ENCODE results near the gene AIRE. TPM values are rescaled to one million over a fixed set of nuclear protein-coding genes. Genes with fewer than 3 reads are reported as not detected.
A peak's percentile ranks its signal among the peaks of the same experiment; 100 is the strongest.

The AIRE gene
- total and polyA plus RNA-seq, 4 experiments from 2014 or later, result 0.32 to 2.3 TPM; not detected in 2

- Mint-ChIP-seq H3K9me3 (peaks cover 0 to 2% (median 0%) of the 10 kb centered on the region in 8 donors), H3K27me3 (no peaks in the 10 kb centered on the region), H3K4me1 (peaks cover 18 to 44% (median 32%) of the 10 kb centered on the region in 4 donors), H3K36me3 (peaks cover 0 to 3% of the 10 kb centered on the region in 2 donors), H3K27ac (peak overlapping the region in 6 of 7 donors; percentile 36 to 88 (median 76)), H3K4me3 (peak overlapping the region in 4 of 8 donors; percentile 24 to 67 (median 58))
- DNase-seq, result peak in 2 of 5 donors; percentile 15 to 39
- Histone ChIP-seq H3K4me1 (ENCODE audit: insufficient read depth, low read length) (peaks cover 59% of the 10 kb centered on the region), H3K27ac (ENCODE audit: low read depth, low read length) (no peak overlapping the region), H3K27me3 (ENCODE audit: insufficient read depth, low read length) (no peaks in the 10 kb centered on the region), H3K9me3 (ENCODE audit: control insufficient read depth in 1 of 2, low read length in 2 of 2) (no peaks in the 10 kb centered on the region), H3K4me3 (ENCODE audit: low read length in 2 of 2) (no peak overlapping the region), H3K36me3 (ENCODE audit: insufficient read depth, low read length) (no peaks in the 10 kb centered on the region)
- intact Hi-C loops (cut with micrococcal nuclease), result no loop called here
- ChIA-PET CTCF (ENCODE audit: partially characterized antibody) (no interaction called here), POLR2A (ENCODE audit: partially characterized antibody) (interaction anchor here (1.0 kb wide), 1 partner anchor 8 kb away, joined by 3 read pairs; no protein-coding TSS in a partner anchor)
Observed at GRCh38 chr21:44295163-44295573, 9.5 kb downstream of the AIRE start.

GRCh38 chr21:44295646-44296045 is 10.0 kb downstream of the AIRE start:
- H3K9me3 Mint-ChIP-seq, result peaks cover 0 to 2% (median 0%) of the 10 kb centered on the region in 8 donors
- Histone ChIP-seq H3K27me3 (ENCODE audit: insufficient read depth, low read length) (no peaks in the 10 kb centered on the region), H3K9me3 (ENCODE audit: control insufficient read depth in 1 of 2, low read length in 2 of 2) (no peaks in the 10 kb centered on the region), H3K27ac (ENCODE audit: low read depth, low read length) (no peak overlapping the region), H3K4me3 (ENCODE audit: low read length in 2 of 2) (no peak overlapping the region), H3K36me3 (ENCODE audit: insufficient read depth, low read length) (no peaks in the 10 kb centered on the region), H3K4me1 (ENCODE audit: insufficient read depth, low read length) (peaks cover 60% of the 10 kb centered on the region)
- peaks cover 18 to 40% (median 30%) of the 10 kb centered on the region in 4 donors for H3K4me1 Mint-ChIP-seq
- peak in 1 of 5 donors; percentile 33 for DNase-seq
- H3K36me3 Mint-ChIP-seq, result peaks cover 0 to 3% of the 10 kb centered on the region in 2 donors
- H3K27ac Mint-ChIP-seq, result peak overlapping the region in 5 of 7 donors; percentile 36 to 88 (median 73)
- peak overlapping the region in 3 of 8 donors; percentile 45 to 67 (median 64) for H3K4me3 Mint-ChIP-seq
- CTCF ChIA-PET (ENCODE audit: partially characterized antibody), result no interaction called here
- POLR2A ChIA-PET (ENCODE audit: partially characterized antibody), result no interaction called here
- intact Hi-C loops (cut with micrococcal nuclease), result loop anchor here (2.0 kb wide), 1 partner anchor 283 kb away; the partner anchor contains the start of gene TRAPPC10
- no peaks in the 10 kb centered on the region for H3K27me3 Mint-ChIP-seq

- H3K9me3 ChIP-seq (ENCODE audit: control insufficient read depth in 1 of 2, low read length in 2 of 2), result no peaks in the 10 kb centered on the region
- H3K36me3 Mint-ChIP-seq, result peaks cover 0 to 3% of the 10 kb centered on the region in 2 donors
- H3K27me3 ChIP-seq (ENCODE audit: insufficient read depth, low read length), result no peaks in the 10 kb centered on the region
- intact Hi-C loops (cut with micrococcal nuclease), result loop anchor here (2.0 kb wide), 1 partner anchor 283 kb away; the partner anchor contains the start of gene TRAPPC10
- H3K4me3 ChIP-seq (ENCODE audit: low read length in 2 of 2), result no peak overlapping the region
- peaks cover 18 to 42% (median 32%) of the 10 kb centered on the region in 4 donors for H3K4me1 Mint-ChIP-seq
- H3K27ac ChIP-seq (ENCODE audit: low read depth, low read length), result no peak overlapping the region
- H3K36me3 ChIP-seq (ENCODE audit: insufficient read depth, low read length), result no peaks in the 10 kb centered on the region
- peaks cover 65% of the 10 kb centered on the region for H3K4me1 ChIP-seq (ENCODE audit: insufficient read depth, low read length)
- H3K9me3 Mint-ChIP-seq, result peaks cover 0 to 2% (median 0%) of the 10 kb centered on the region in 8 donors
- peak overlapping the region in 1 of 7 donors; percentile 73 for H3K27ac Mint-ChIP-seq
- no peak for DNase-seq
- ChIA-PET POLR2A (ENCODE audit: partially characterized antibody) (no interaction called here), CTCF (ENCODE audit: partially characterized antibody) (interaction anchor here (3.0 kb wide), 1 partner anchor 212 kb away, joined by 17 read pairs; no protein-coding TSS in a partner anchor)
- H3K4me3 Mint-ChIP-seq, result peak overlapping the region in 1 of 8 donors; percentile 45
- no peaks in the 10 kb centered on the region for H3K27me3 Mint-ChIP-seq
Observed at GRCh38 chr21:44296103-44296519, 10.4 kb downstream of the AIRE start.

GRCh38 chr21:44296916-44297315 is 11.2 kb downstream of the AIRE start:
- POLR2A ChIA-PET (ENCODE audit: partially characterized antibody), result interaction anchor here (1.5 to 1.8 kb wide), 2 partner anchors 42 to 202 kb away, joined by 3 to 10 read pairs; partner anchors contain the start of gene CFAP410
- no peaks in the 10 kb centered on the region for H3K9me3 ChIP-seq (ENCODE audit: control insufficient read depth in 1 of 2, low read length in 2 of 2)
- peaks cover 0 to 2% (median 0%) of the 10 kb centered on the region in 8 donors for H3K9me3 Mint-ChIP-seq
- CTCF ChIA-PET (ENCODE audit: partially characterized antibody), result interaction anchor here (1.1 to 3.0 kb wide), 7 partner anchors 9 to 212 kb away, joined by 3 to 17 read pairs (median 4); no protein-coding TSS in a partner anchor
- H3K36me3 ChIP-seq (ENCODE audit: insufficient read depth, low read length), result no peaks in the 10 kb centered on the region
- peaks cover 0 to 3% of the 10 kb centered on the region in 2 donors for H3K36me3 Mint-ChIP-seq
- H3K27ac ChIP-seq (ENCODE audit: low read depth, low read length), result no peak overlapping the region
- intact Hi-C loops (cut with micrococcal nuclease), result loop anchor here (2.0 kb wide), 1 partner anchor 284 kb away; the partner anchor contains the start of gene TRAPPC10
- H3K4me1 Mint-ChIP-seq, result peaks cover 18 to 49% (median 37%) of the 10 kb centered on the region in 4 donors
- no peaks in the 10 kb centered on the region for H3K27me3 Mint-ChIP-seq
- H3K27ac Mint-ChIP-seq, result no peak overlapping the region
- H3K4me3 ChIP-seq (ENCODE audit: low read length in 2 of 2), result no peak overlapping the region
- H3K4me1 ChIP-seq (ENCODE audit: insufficient read depth, low read length), result peaks cover 71% of the 10 kb centered on the region
- no peak for DNase-seq
- no peaks in the 10 kb centered on the region for H3K27me3 ChIP-seq (ENCODE audit: insufficient read depth, low read length)
- H3K4me3 Mint-ChIP-seq, result no peak overlapping the region

- peaks cover 71% of the 10 kb centered on the region for H3K4me1 ChIP-seq (ENCODE audit: insufficient read depth, low read length)
- H3K9me3 ChIP-seq (ENCODE audit: control insufficient read depth in 1 of 2, low read length in 2 of 2), result no peaks in the 10 kb centered on the region
- no peaks in the 10 kb centered on the region for H3K36me3 ChIP-seq (ENCODE audit: insufficient read depth, low read length)
- Mint-ChIP-seq H3K27ac (peak overlapping the region; percentile 83 to 94 (median 89)), H3K27me3 (no peaks in the 10 kb centered on the region), H3K4me3 (peak overlapping the region; percentile 36 to 94 (median 68)), H3K9me3 (peaks cover 0 to 2% (median 0%) of the 10 kb centered on the region in 8 donors), H3K36me3 (peaks cover 0 to 3% of the 10 kb centered on the region in 2 donors), H3K4me1 (peaks cover 21 to 52% (median 42%) of the 10 kb centered on the region in 4 donors)
- peak overlapping the region; percentile 36 for H3K27ac ChIP-seq (ENCODE audit: low read depth, low read length)
- H3K27me3 ChIP-seq (ENCODE audit: insufficient read depth, low read length), result no peaks in the 10 kb centered on the region
- POLR2A ChIA-PET (ENCODE audit: partially characterized antibody), result interaction anchor here (1.0 to 1.8 kb wide), 3 partner anchors 41 to 230 kb away, joined by 3 to 10 read pairs (median 3); partner anchors contain the start of gene CFAP410
- CTCF ChIA-PET (ENCODE audit: partially characterized antibody), result interaction anchor here (0.7 to 3.0 kb wide), 14 partner anchors 9 to 614 kb away, joined by 3 to 17 read pairs (median 4); partner anchors contain the start of gene DNMT3L
- intact Hi-C loops (cut with micrococcal nuclease), result loop anchor here (2.0 kb wide), 1 partner anchor 285 kb away; the partner anchor contains the start of gene TRAPPC10
- H3K4me3 ChIP-seq (ENCODE audit: low read length in 2 of 2), result no peak overlapping the region
- peak; percentile 72 to 84 (median 74) for DNase-seq
Observed at GRCh38 chr21:44297525-44298290, 12.0 kb downstream of the AIRE start.

GRCh38 chr21:44298301-44298700 is 12.6 kb downstream of the AIRE start:
- Histone ChIP-seq H3K9me3 (ENCODE audit: control insufficient read depth in 1 of 2, low read length in 2 of 2) (no peaks in the 10 kb centered on the region), H3K27ac (ENCODE audit: low read depth, low read length) (peak overlapping the region; percentile 36), H3K4me3 (ENCODE audit: low read length in 2 of 2) (no peak overlapping the region), H3K36me3 (ENCODE audit: insufficient read depth, low read length) (no peaks in the 10 kb centered on the region), H3K27me3 (ENCODE audit: insufficient read depth, low read length) (no peaks in the 10 kb centered on the region), H3K4me1 (ENCODE audit: insufficient read depth, low read length) (peaks cover 72% of the 10 kb centered on the region)
- POLR2A ChIA-PET (ENCODE audit: partially characterized antibody), result interaction anchor here (1.0 to 1.8 kb wide), 3 partner anchors 41 to 230 kb away, joined by 3 to 10 read pairs (median 3); partner anchors contain the start of gene CFAP410
- CTCF ChIA-PET (ENCODE audit: partially characterized antibody), result interaction anchor here (0.7 to 3.0 kb wide), 14 partner anchors 9 to 613 kb away, joined by 3 to 17 read pairs (median 4); partner anchors contain the start of gene DNMT3L
- Mint-ChIP-seq H3K27ac (peak overlapping the region; percentile 83 to 94 (median 89)), H3K27me3 (no peaks in the 10 kb centered on the region), H3K36me3 (peaks cover 0 to 4% of the 10 kb centered on the region in 2 donors), H3K4me3 (peak overlapping the region; percentile 36 to 94 (median 68)), H3K9me3 (peaks cover 0 to 2% (median 0%) of the 10 kb centered on the region in 8 donors), H3K4me1 (peaks cover 21 to 58% (median 45%) of the 10 kb centered on the region in 4 donors)
- peak in 4 of 5 donors; percentile 12 to 47 (median 36) for DNase-seq
- intact Hi-C loops (cut with micrococcal nuclease), result no loop called here

Measured in CD4-positive, alpha-beta memory T cell (primary cell).